Measurements from ENCODE around the gene SLC39A7. TPM values are rescaled to one million over a fixed set of nuclear protein-coding genes. Genes with fewer than 3 reads are reported as not detected.

Gene SLC39A7
- total and polyA plus RNA-seq, 2 of the 13 experiments (the other 11 are each of a cell fraction or from before 2014, with no cell fraction given), result 142 to 229 TPM

GRCh38 chr6:33192105-33192646, 8.5 kb upstream of the SLC39A7 start, which contains the start of gene COL11A2:
TSS of gene COL11A2 (minus strand) at chr6:33192467. CDS start at chr6:33192240, 227 bp downstream.
- peaks cover 4% of the 10 kb centered on the region for H4K20me1 ChIP-seq (ENCODE audit: insufficient read depth, low read length)
- peaks cover 37% of the 10 kb centered on the region for H3K4me1 ChIP-seq (ENCODE audit: insufficient read depth, low read length)
- ATAC-seq (peak; percentile 26), DNase-seq (ENCODE audit: low spot score) (no peak), FAIRE-seq (no peak)
- no peak within 1 kb of the TSS for H3K4me3 ChIP-seq (replicated peaks in 1 of 3; ENCODE audit: insufficient read depth in 1 of 3, low read depth in 2 of 3, low read length in 3 of 3)
- H3K4me2 ChIP-seq (ENCODE audit: low read depth, low read length), result peak within 1 kb of the TSS; percentile 66
- no peak for TF ChIP-seq ZNF567 (CRISPR knock-in tag; IDR thresholded peaks at IDR 0.05; ENCODE audit: borderline replicate concordance)
- no peak for TF ChIP-seq RARA (CRISPR knock-in tag; IDR thresholded peaks at IDR 0.05)
- TF ChIP-seq BHLHE40 (IDR thresholded peaks at IDR 0.05; ENCODE audit: low read length), result no peak
- TF ChIP-seq, protein P1, sequence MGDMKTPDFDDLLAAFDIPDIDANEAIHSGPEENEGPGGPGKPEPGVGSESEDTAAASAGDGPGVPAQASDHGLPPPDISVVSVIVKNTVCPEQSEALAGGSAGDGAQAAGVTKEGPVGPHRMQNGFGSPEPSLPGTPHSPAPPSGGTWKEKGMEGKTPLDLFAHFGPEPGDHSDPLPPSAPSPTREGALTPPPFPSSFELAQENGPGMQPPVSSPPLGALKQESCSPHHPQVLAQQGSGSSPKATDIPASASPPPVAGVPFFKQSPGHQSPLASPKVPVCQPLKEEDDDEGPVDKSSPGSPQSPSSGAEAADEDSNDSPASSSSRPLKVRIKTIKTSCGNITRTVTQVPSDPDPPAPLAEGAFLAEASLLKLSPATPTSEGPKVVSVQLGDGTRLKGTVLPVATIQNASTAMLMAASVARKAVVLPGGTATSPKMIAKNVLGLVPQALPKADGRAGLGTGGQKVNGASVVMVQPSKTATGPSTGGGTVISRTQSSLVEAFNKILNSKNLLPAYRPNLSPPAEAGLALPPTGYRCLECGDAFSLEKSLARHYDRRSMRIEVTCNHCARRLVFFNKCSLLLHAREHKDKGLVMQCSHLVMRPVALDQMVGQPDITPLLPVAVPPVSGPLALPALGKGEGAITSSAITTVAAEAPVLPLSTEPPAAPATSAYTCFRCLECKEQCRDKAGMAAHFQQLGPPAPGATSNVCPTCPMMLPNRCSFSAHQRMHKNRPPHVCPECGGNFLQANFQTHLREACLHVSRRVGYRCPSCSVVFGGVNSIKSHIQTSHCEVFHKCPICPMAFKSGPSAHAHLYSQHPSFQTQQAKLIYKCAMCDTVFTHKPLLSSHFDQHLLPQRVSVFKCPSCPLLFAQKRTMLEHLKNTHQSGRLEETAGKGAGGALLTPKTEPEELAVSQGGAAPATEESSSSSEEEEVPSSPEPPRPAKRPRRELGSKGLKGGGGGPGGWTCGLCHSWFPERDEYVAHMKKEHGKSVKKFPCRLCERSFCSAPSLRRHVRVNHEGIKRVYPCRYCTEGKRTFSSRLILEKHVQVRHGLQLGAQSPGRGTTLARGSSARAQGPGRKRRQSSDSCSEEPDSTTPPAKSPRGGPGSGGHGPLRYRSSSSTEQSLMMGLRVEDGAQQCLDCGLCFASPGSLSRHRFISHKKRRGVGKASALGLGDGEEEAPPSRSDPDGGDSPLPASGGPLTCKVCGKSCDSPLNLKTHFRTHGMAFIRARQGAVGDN (CRISPR knock-in tag; IDR thresholded peaks at IDR 0.05), result peak; percentile 2; the same call in 1 of the 2 replicates
- TF ChIP-seq PTBP1 (IDR thresholded peaks at IDR 0.05; ENCODE audit: low read depth, low read length, poor library complexity, severe bottlenecking), result peak; percentile 61
- 0 out of 2 replicates have a peak, but pooled peaks have one; percentile 6 for TF ChIP-seq ZNF83 (CRISPR knock-in tag; IDR thresholded peaks at IDR 0.05; ENCODE audit: borderline replicate concordance)
- TF ChIP-seq RBM39 (IDR thresholded peaks at IDR 0.05; ENCODE audit: low read depth, low read length, poor library complexity, severe bottlenecking), result no peak
- TF ChIP-seq CHD4 (IDR thresholded peaks at IDR 0.05; ENCODE audit: borderline replicate concordance, low read length), result no peak
- TF ChIP-seq, protein P2, sequence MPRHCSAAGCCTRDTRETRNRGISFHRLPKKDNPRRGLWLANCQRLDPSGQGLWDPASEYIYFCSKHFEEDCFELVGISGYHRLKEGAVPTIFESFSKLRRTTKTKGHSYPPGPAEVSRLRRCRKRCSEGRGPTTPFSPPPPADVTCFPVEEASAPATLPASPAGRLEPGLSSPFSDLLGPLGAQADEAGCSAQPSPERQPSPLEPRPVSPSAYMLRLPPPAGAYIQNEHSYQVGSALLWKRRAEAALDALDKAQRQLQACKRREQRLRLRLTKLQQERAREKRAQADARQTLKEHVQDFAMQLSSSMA (CRISPR knock-in tag; IDR thresholded peaks at IDR 0.05), result no peak
- TF ChIP-seq, protein P3, sequence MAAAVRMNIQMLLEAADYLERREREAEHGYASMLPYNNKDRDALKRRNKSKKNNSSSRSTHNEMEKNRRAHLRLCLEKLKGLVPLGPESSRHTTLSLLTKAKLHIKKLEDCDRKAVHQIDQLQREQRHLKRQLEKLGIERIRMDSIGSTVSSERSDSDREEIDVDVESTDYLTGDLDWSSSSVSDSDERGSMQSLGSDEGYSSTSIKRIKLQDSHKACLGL (CRISPR knock-in tag; IDR thresholded peaks at IDR 0.05), result no peak
- no peak within 1 kb of the TSS for H3K9ac ChIP-seq (ENCODE audit: insufficient read depth, low read depth, low read length)
- ChIA-PET CTCF (ENCODE audit: low intra/inter-chr PET ratio, low total read pairs) (no interaction called here), POLR2A (interaction anchor here (0.8 to 1.6 kb wide), 2 partner anchors 8 to 17 kb away, joined by 4 to 5 read pairs; partner anchors contain the start of gene RING1)
- no peak within 1 kb of the TSS for H2AFZ ChIP-seq (ENCODE audit: low read length)
- in situ Hi-C loops (cut with HindIII; ENCODE audit: extremely low pct_ligation_motif_present, low pct_unique_long_range_greater_than_20kb) (no loop called here), intact Hi-C loops (cut with micrococcal nuclease; ENCODE audit: unreplicated experiment) (no loop called here)
- H3K36me3 ChIP-seq (replicated peaks in 1 of 2; ENCODE audit: control insufficient read depth in 1 of 2, insufficient read depth in 2 of 2, low read length in 2 of 2), result peaks cover 19 to 31% of the 10 kb centered on the region in 2 experiments
- H3K9me3 ChIP-seq (ENCODE audit: low read length), result no peaks in the 10 kb centered on the region
- H3K27ac ChIP-seq (ENCODE audit: extremely low read length, insufficient read depth, low read length), result no peak within 1 kb of the TSS
- H3K79me2 ChIP-seq (ENCODE audit: insufficient read depth, low read length), result no peaks in the 10 kb centered on the region
- 77% methylated on average over 15 of the region's 35 CpGs for WGBS (ENCODE audit: low lambda C conversion rate)
- BruUV-seq (replicated peaks), result no TSS peak
- peaks cover 0 to 15% of the 10 kb centered on the region in 2 experiments; a peak in 1 of 5 replicates for H3K27me3 ChIP-seq (ENCODE audit: control insufficient read depth in 1 of 2, insufficient read depth in 2 of 2, low read length in 2 of 2)
